ENCODE data around the gene NRIP1. TPM values are rescaled to one million over a fixed set of nuclear protein-coding genes. Genes with fewer than 3 reads are reported as not detected.

NRIP1 gene
- total RNA-seq, 1 experiment from 2014 or later, result 19.1 TPM

GRCh38 chr21:15015622-15016471 is 49.0 kb downstream of the NRIP1 start:
- DNase-seq (ENCODE audit: low read depth, low spot score) (no peak), ATAC-seq (no peak)
- in situ Hi-C loops (cut with HindIII; ENCODE audit: low pct_unique_long_range_greater_than_20kb, low sequenced_read_pairs) (no loop called here), intact Hi-C loops (cut with micrococcal nuclease; ENCODE audit: unreplicated experiment) (no loop called here)
- H3K27me3 ChIP-seq (ENCODE audit: control insufficient read depth, insufficient read depth, low read length), result no peaks in the 10 kb centered on the region
- CTCF ChIA-PET, result no interaction called here
- no peaks in the 10 kb centered on the region for H3K36me3 ChIP-seq (ENCODE audit: control insufficient read depth, insufficient read depth, low read length)
- POLR2A ChIA-PET, result no interaction called here
- H3K4me1 ChIP-seq (ENCODE audit: control insufficient read depth, insufficient read depth, low read length), result no peaks in the 10 kb centered on the region
- TF ChIP-seq REST (IDR thresholded peaks at IDR 0.05; ENCODE audit: insufficient read depth in 1 of 2, low read depth in 2 of 2, low read length in 1 of 2), result no peak
- no peak for TF ChIP-seq TCF7L2 (IDR thresholded peaks at IDR 0.05; ENCODE audit: low read depth, low read length)
- TF ChIP-seq POLR2AphosphoS5 (IDR thresholded peaks at IDR 0.05; ENCODE audit: low read depth, low read length), result no peak
- TF ChIP-seq SIN3A (IDR thresholded peaks at IDR 0.05; ENCODE audit: borderline replicate concordance, insufficient read depth, low read depth, low read length), result no peak
- TF ChIP-seq CTCF (IDR thresholded peaks at IDR 0.05), result no peak
- H3K27ac ChIP-seq (ENCODE audit: low read length), result no peak overlapping the region
- BruUV-seq (replicated peaks), result no TSS peak
- no peaks in the 10 kb centered on the region for H3K9me3 ChIP-seq (ENCODE audit: control insufficient read depth, insufficient read depth, low read depth, low read length)
- no peak overlapping the region for H3K4me3 ChIP-seq (ENCODE audit: low read depth in 2 of 2, low read length in 2 of 2)

- ChIA-PET CTCF (no interaction called here), POLR2A (no interaction called here)
- Histone ChIP-seq H3K9me3 (ENCODE audit: control insufficient read depth, insufficient read depth, low read depth, low read length) (no peaks in the 10 kb centered on the region), H3K4me3 (ENCODE audit: low read depth in 2 of 2, low read length in 2 of 2) (no peak overlapping the region), H3K27me3 (ENCODE audit: control insufficient read depth, insufficient read depth, low read length) (no peaks in the 10 kb centered on the region), H3K27ac (ENCODE audit: low read length) (no peak overlapping the region), H3K4me1 (ENCODE audit: control insufficient read depth, insufficient read depth, low read length) (no peaks in the 10 kb centered on the region), H3K36me3 (ENCODE audit: control insufficient read depth, insufficient read depth, low read length) (no peaks in the 10 kb centered on the region)
- ATAC-seq (no peak), DNase-seq (ENCODE audit: low read depth, low spot score) (no peak)
- in situ Hi-C loops (cut with HindIII; ENCODE audit: low pct_unique_long_range_greater_than_20kb, low sequenced_read_pairs) (no loop called here), intact Hi-C loops (cut with micrococcal nuclease; ENCODE audit: unreplicated experiment) (no loop called here)
- no peak for TF ChIP-seq TCF7L2 (IDR thresholded peaks at IDR 0.05; ENCODE audit: low read depth, low read length)
- TF ChIP-seq REST (IDR thresholded peaks at IDR 0.05; ENCODE audit: insufficient read depth in 1 of 2, low read depth in 2 of 2, low read length in 1 of 2), result no peak
- no peak for TF ChIP-seq CTCF (IDR thresholded peaks at IDR 0.05)
- no peak for TF ChIP-seq POLR2AphosphoS5 (IDR thresholded peaks at IDR 0.05; ENCODE audit: low read depth, low read length)
- no TSS peak for BruUV-seq (replicated peaks)
Observed at GRCh38 chr21:15014221-15014620, 50.6 kb downstream of the NRIP1 start.
